H1 (cell line): ENCODE measurements around the gene RIMBP2.

Source experiments
- CEBPB ChIP-seq: IDR thresholded peaks from 2 replicates; pipeline ENCODE4 v1.6.1; 2012; ENCODE audit warnings: low read depth, low read length
- CHD2 ChIP-seq: IDR thresholded peaks from 2 replicates; pipeline ENCODE4 v1.6.1; 2012; ENCODE audit warnings: low read length, improper control_type of control experiment
- CTCF ChIP-seq, 3 experiments: IDR thresholded peaks; 1 replicate in 2 of 3; 2 replicates in 1 of 3; pipeline versions ENCODE4 v1.5.1 to v1.6.1; 2011; ENCODE audit warnings: low read length in 3 of 3, mild to moderate bottlenecking in 3 of 3, inconsistent platforms in 2 of 3, low read depth in 1 of 3, moderate library complexity in 1 of 3; ENCODE audit not compliant: insufficient read depth in 1 of 3; ENCODE audit errors: control extremely low read depth in 1 of 3
- EP300 ChIP-seq, 2 experiments: IDR thresholded peaks; 1 replicate in 1 of 2; 2 replicates in 1 of 2; pipeline ENCODE4 v1.6.1; 2011 to 2012; ENCODE audit warnings: low read depth in 2 of 2, low read length in 2 of 2, mild to moderate bottlenecking in 2 of 2, borderline replicate concordance in 1 of 2, inconsistent platforms in 1 of 2, moderate library complexity in 1 of 2
- EZH2 ChIP-seq: fragments of 200-600 bp; sonication (generic); IDR thresholded peaks from 2 replicates; pipeline ENCODE4 v1.7.1; 2012; ENCODE audit warnings: low read depth, mild to moderate bottlenecking, moderate library complexity, low read length, inconsistent platforms; ENCODE audit not compliant: severe bottlenecking
- HDAC6 ChIP-seq: IDR thresholded peaks from one replicate; pipeline ENCODE4 v1.7.1; 2012; ENCODE audit warnings: low read depth, mild to moderate bottlenecking, inconsistent platforms, low read length, moderate library complexity
- KDM5A ChIP-seq: fragments of 200-600 bp; IDR thresholded peaks from 2 replicates; pipeline ENCODE4 v1.7.1; 2012; ENCODE audit warnings: mild to moderate bottlenecking, low read length, inconsistent platforms, mixed read lengths
- POLR2A ChIP-seq, 2 experiments: IDR thresholded peaks; 1 replicate in 1 of 2; 2 replicates in 1 of 2; pipeline ENCODE4 v1.6.1; 2011; ENCODE audit warnings: low read depth in 2 of 2, low read length in 2 of 2, mild to moderate bottlenecking in 2 of 2; ENCODE audit errors: control extremely low read depth in 1 of 2
- RBBP5 ChIP-seq: IDR thresholded peaks from 2 replicates; pipeline ENCODE4 v1.7.1; 2012; ENCODE audit warnings: low read depth, mild to moderate bottlenecking, inconsistent platforms, low read length, moderate library complexity, borderline replicate concordance
- SP1 ChIP-seq: IDR thresholded peaks from 2 replicates; pipeline ENCODE4 v1.6.1; 2011; ENCODE audit warnings: low read depth, low read length
- TAF1 ChIP-seq: IDR thresholded peaks from 2 replicates; pipeline ENCODE4 v1.6.1; 2011; ENCODE audit warnings: mild to moderate bottlenecking, low read depth, low read length

DNA sequence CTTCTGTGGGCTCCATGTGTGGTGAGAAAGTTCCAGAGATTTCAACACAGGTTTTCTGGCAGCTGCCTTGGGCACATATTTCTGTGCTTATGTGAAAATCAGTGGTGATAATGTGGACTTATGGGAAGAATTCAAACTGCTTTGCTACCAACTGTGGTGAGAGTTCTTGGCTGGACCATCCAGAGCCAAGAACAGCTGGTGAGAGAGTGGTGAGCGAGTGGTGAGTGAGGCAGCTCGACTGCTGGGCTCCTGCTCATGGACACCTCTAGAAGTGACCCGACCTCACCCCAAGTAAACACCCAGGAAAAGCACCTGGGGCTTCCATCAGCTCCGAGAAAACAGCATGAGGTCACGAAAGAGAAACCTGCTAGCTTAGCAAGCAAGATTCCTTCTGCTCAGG lies 272.0 kb downstream of the RIMBP2 start:
- TF ChIP-seq TAF1 (no peak), CTCF (IDR thresholded peaks at IDR 0.05; ENCODE audit: control extremely low read depth in 1 of 3, insufficient read depth in 1 of 3, low read depth in 1 of 3, low read length in 3 of 3) (no peak), CHD2 (no peak), EZH2 (no peak), POLR2A (IDR thresholded peaks at IDR 0.05; ENCODE audit: control extremely low read depth in 1 of 2, low read depth in 2 of 2, low read length in 2 of 2) (no peak), CEBPB (no peak), KDM5A (no peak), SP1 (no peak), HDAC6 (no peak), EP300 (IDR thresholded peaks at IDR 0.05; ENCODE audit: borderline replicate concordance in 1 of 2, low read depth in 2 of 2, low read length in 2 of 2) (no peak), RBBP5 (no peak)
